AG10803 (cell line): ENCODE data around the gene NBEAL1.
A peak's percentile ranks its signal among the peaks of the same experiment; 100 is the strongest.
"Not testable (repeated sequence)": the region's sequence is repeated elsewhere in the genome, so short reads cannot be mapped to it uniquely, and the experiment has no call there.

Experiments
- DNase-seq: peaks from one replicate; pipeline ENCODE4 v3.0.0; 2010; ENCODE audit warnings: low read depth
- H3K4me3 ChIP-seq: 2 replicates; pipeline ENCODE4 v1.5.1; 2011; ENCODE audit warnings: mild to moderate bottlenecking, low read length, control low read depth
- CTCF ChIP-seq: conservative IDR thresholded peaks from 2 replicates; pipeline ENCODE4 v1.5.1; 2011; ENCODE audit warnings: mild to moderate bottlenecking, low read length, control low read depth, inconsistent platforms

The NBEAL1 gene

GRCh38 chr2:203122317-203122986, 107.8 kb downstream of the NBEAL1 start:
- no peak for TF ChIP-seq CTCF
- DNase-seq: no peak
- no peak overlapping the region for H3K4me3 ChIP-seq

GRCh38 chr2:203126996-203127395, 112.3 kb downstream of the NBEAL1 start:
- DNase-seq: peak; percentile 63
- no peak overlapping the region for H3K4me3 ChIP-seq
- no peak for TF ChIP-seq CTCF

GRCh38 chr2:203135105-203135504, 120.4 kb downstream of the NBEAL1 start:
- H3K4me3 ChIP-seq: no peak overlapping the region
- no peak for TF ChIP-seq CTCF
- DNase-seq: no peak

- no peak for DNase-seq
Observed at GRCh38 chr2:203143391-203143790, 128.7 kb downstream of the NBEAL1 start.

GRCh38 chr2:203149194-203149593, 134.5 kb downstream of the NBEAL1 start:
- no peak for DNase-seq
- TF ChIP-seq CTCF: no peak
- no peak overlapping the region for H3K4me3 ChIP-seq

More at GRCh38 chr2:203143391-203143790, 128.7 kb downstream of the NBEAL1 start:
- H3K4me3 ChIP-seq: no peak overlapping the region
- no peak for TF ChIP-seq CTCF

GRCh38 chr2:203155406-203155805, 140.7 kb downstream of the NBEAL1 start:
- no peak overlapping the region for H3K4me3 ChIP-seq
- no peak for TF ChIP-seq CTCF
- no peak for DNase-seq

GRCh38 chr2:203162722-203163121, 148.0 kb downstream of the NBEAL1 start:
- DNase-seq, H3K4me3 ChIP-seq: not testable (repeated sequence)
